GM23338 (cell line): Measurements from ENCODE around the gene SSTR4. TPM values are rescaled to one million over a fixed set of nuclear protein-coding genes. Genes with fewer than 3 reads are reported as not detected.

ENCODE experiments used
- ETS1 ChIP-seq: IDR thresholded peaks from 2 replicates; pipeline ENCODE4 v1.6.1; 2016; ENCODE audit warnings: antibody characterized with exemption
- EZH2phosphoT487 ChIP-seq: fragments of 200-600 bp; sonication (generic); IDR thresholded peaks from one replicate; pipeline ENCODE4 v1.8.1; 2018; ENCODE audit warnings: antibody characterized with exemption; ENCODE audit not compliant: unreplicated experiment
- JUNB ChIP-seq: IDR thresholded peaks from one replicate; pipeline ENCODE4 v1.6.1; 2016; ENCODE audit warnings: antibody characterized with exemption; ENCODE audit not compliant: unreplicated experiment
- REST ChIP-seq: IDR thresholded peaks from one replicate; pipeline ENCODE4 v1.6.1; 2018; ENCODE audit warnings: antibody characterized with exemption; ENCODE audit not compliant: unreplicated experiment
- ZNF114 ChIP-seq: fragments of 250-450 bp; sonication (Bioruptor Pico); IDR thresholded peaks from 2 replicates; pipeline ENCODE4 v1.5.0; 2020; ENCODE audit warnings: mild to moderate bottlenecking, moderate library complexity
- ZNF462 ChIP-seq: fragments of 250-450 bp; sonication (Bioruptor Pico); IDR thresholded peaks from 2 replicates; pipeline ENCODE4 v1.5.0; 2020; ENCODE audit warnings: mild to moderate bottlenecking, moderate library complexity
- polyA plus RNA-seq: library from polyadenylated mRNA; unstranded; fragments of >200 nt; fragmentation: Nextera tagmentation; extraction: Ambion mirVana; gene quantifications from 2 replicates; pipeline ENCODE4 v1.2.1, GENCODE V29; 2016
- total RNA-seq: library from RNA; depleted of rRNA; stranded (reverse); fragments of >200 nt; shearing (Covaris generic); gene quantifications from 2 replicates; pipeline ENCODE4 v1.2.3, GENCODE V29; 2014

The SSTR4 gene
- total and polyA plus RNA-seq, 2 experiments from 2014 or later, result not detected

GRCh38 chr20:23029324-23029723 is 5.8 kb upstream of the SSTR4 start (continued):
- TF ChIP-seq ZNF462 (CRISPR knock-in tag) (no peak), ZNF114 (no peak), REST (no peak), EZH2phosphoT487 (no peak), ETS1 (no peak), JUNB (no peak)
